ENCODE measurements around the gene OS9. TPM values are rescaled to one million over a fixed set of nuclear protein-coding genes. Genes with fewer than 3 reads are reported as not detected.

OS9 gene
- total and polyA plus RNA-seq, 9 donors: 128 to 387 (median 200) TPM

DNA sequence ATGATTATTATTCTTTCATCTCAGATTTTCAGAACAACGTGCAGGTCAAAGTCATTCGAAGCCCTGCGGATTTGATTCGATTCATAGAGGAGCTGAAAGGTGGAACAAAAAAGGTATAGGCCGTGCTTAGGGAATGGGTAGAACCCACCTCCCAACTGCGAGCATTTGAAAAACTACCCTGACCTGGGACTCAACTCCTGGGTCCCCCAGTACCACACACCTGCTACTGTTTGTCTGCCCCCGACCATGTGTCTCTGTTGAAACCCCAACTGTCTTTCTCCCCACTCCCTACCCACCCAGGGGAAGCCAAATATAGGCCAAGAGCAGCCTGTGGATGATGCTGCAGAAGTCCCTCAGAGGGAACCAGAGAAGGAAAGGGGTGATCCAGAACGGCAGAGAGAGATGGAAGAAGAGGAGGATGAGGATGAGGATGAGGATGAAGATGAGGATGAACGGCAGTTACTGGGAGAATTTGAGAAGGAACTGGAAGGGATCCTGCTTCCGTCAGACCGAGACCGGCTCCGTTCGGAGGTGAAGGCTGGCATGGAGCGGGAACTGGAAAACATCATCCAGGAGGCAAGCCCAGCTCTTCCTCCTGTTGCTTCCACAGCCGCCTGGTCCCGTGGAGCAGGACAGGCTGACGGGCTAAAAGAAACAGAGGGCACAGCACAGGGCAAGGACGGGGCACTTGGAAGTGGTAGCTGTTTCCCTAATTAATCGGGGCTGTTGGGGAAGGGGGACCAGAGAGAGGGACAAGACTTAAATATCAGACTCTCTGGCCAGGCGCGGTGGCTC is 24.1 kb downstream of the OS9 start:
- H3K36me3 ChIP-seq: no peaks in the 10 kb centered on the region
- WGBS, 3 donors: 93 to 94% (median 93%) methylated on average over 22 of the region's 22 CpGs
- DNase-seq: no peak
- TF ChIP-seq EP300 (IDR thresholded peaks at IDR 0.05): no peak
- no peak for TF ChIP-seq POLR2A (IDR thresholded peaks at IDR 0.05)
- TF ChIP-seq, protein P1, sequence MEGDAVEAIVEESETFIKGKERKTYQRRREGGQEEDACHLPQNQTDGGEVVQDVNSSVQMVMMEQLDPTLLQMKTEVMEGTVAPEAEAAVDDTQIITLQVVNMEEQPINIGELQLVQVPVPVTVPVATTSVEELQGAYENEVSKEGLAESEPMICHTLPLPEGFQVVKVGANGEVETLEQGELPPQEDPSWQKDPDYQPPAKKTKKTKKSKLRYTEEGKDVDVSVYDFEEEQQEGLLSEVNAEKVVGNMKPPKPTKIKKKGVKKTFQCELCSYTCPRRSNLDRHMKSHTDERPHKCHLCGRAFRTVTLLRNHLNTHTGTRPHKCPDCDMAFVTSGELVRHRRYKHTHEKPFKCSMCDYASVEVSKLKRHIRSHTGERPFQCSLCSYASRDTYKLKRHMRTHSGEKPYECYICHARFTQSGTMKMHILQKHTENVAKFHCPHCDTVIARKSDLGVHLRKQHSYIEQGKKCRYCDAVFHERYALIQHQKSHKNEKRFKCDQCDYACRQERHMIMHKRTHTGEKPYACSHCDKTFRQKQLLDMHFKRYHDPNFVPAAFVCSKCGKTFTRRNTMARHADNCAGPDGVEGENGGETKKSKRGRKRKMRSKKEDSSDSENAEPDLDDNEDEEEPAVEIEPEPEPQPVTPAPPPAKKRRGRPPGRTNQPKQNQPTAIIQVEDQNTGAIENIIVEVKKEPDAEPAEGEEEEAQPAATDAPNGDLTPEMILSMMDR (IDR thresholded peaks at IDR 0.05): no peak
- intact Hi-C loops (cut with DNase I): no loop called here
- no peak overlapping the region for H3K27ac ChIP-seq
- H3K4me3 ChIP-seq: no peak overlapping the region
- H3K9me3 ChIP-seq: no peaks in the 10 kb centered on the region
- no peaks in the 10 kb centered on the region for H3K4me1 ChIP-seq (ENCODE audit: insufficient read depth)
- H3K27me3 ChIP-seq: no peaks in the 10 kb centered on the region

DNA sequence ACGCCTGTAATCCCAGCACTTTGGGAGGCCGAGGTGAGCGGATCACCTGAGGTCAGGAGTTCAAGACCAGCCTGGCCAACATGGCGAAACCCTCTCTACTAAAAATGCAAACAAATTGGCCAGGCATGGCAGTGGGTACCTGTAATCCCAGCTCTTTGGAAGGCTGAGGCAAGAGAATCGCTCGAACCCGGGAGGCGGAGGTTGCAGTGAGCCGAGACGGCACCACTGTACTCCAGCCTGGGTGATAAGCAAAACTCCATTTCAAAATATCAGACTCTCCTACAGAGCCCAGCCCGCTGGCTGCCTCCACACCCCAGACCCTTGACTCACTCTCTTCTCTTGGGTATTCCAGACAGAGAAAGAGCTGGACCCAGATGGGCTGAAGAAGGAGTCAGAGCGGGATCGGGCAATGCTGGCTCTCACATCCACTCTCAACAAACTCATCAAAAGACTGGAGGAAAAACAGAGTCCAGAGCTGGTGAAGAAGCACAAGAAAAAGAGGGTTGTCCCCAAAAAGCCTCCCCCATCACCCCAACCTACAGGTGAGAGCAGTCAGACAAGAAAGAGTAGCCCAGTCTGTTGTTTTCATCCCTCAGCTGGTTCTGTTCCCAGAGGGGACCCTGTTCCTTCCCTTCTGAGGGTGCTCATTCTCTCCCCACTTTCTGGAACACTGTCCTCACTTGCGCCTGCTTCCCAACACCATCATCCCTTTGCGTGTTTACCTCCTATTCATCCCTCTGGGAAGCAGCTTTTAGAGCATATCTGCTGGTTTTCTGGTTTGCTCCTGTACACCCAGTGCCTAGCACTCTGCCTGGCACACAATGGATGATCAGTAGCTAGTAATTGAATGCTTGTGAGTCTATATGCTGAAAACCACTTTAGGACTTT is 25.0 kb downstream of the OS9 start:
- 94 to 97% (median 95%) methylated on average over 15 of the region's 15 CpGs for WGBS, 3 donors
- intact Hi-C loops (cut with DNase I): no loop called here
- DNase-seq: no peak

DNA sequence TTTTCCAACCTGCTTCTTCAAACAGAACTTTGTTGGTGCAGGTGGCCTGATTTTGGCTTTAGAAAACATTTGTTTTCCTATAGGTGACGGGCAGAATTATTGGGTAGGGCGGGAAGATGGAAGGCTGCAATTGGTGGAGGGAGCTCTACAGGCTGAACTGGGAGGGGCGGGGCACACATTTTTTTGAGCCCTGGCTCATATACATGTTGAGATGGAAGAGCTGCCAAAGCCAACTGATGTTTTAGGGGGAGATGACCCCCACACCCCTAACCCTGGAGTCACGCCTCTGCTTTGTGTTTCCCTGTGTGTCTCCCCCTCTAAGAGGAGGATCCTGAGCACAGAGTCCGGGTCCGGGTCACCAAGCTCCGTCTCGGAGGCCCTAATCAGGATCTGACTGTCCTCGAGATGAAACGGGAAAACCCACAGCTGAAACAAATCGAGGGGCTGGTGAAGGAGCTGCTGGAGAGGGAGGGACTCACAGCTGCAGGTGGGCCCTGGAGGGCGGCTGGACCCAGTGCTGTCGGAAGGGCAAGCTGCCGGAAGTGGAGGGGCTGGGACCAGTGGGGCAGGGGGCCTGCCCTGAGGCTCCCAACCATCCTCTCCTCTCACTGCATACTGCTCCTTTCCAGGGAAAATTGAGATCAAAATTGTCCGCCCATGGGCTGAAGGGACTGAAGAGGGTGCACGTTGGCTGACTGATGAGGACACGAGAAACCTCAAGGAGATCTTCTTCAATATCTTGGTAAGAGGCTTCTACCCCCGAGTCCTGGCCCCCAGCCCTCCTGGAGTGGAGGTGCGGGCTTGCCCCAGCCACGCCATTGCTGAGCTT is 26.1 kb downstream of the OS9 start:
- Histone ChIP-seq H3K9me3 (no peaks in the 10 kb centered on the region), H3K36me3 (no peaks in the 10 kb centered on the region), H3K4me3 (no peak overlapping the region), H3K27me3 (no peaks in the 10 kb centered on the region), H3K4me1 (ENCODE audit: insufficient read depth) (no peaks in the 10 kb centered on the region), H3K27ac (no peak overlapping the region)
- 88 to 89% (median 89%) methylated on average over 20 of the region's 20 CpGs for WGBS, 3 donors
- intact Hi-C loops (cut with DNase I): no loop called here
- TF ChIP-seq, protein P1 (IDR thresholded peaks at IDR 0.05): no peak
- TF ChIP-seq EP300 (IDR thresholded peaks at IDR 0.05) (no peak), POLR2A (IDR thresholded peaks at IDR 0.05) (no peak)
- DNase-seq: no peak

More for the DNA sequence above, 25.0 kb downstream of the OS9 start:
- no peaks in the 10 kb centered on the region for H3K4me1 ChIP-seq (ENCODE audit: insufficient read depth)
- no peaks in the 10 kb centered on the region for H3K27me3 ChIP-seq
- TF ChIP-seq POLR2A (IDR thresholded peaks at IDR 0.05): no peak
- no peak for TF ChIP-seq EP300 (IDR thresholded peaks at IDR 0.05)
- TF ChIP-seq, protein P1 (IDR thresholded peaks at IDR 0.05): no peak
- no peak overlapping the region for H3K4me3 ChIP-seq
- H3K27ac ChIP-seq: no peak overlapping the region
- H3K36me3 ChIP-seq: no peaks in the 10 kb centered on the region
- H3K9me3 ChIP-seq: no peaks in the 10 kb centered on the region
